ENCODE data around the gene CXXC5. TPM values are rescaled to one million over a fixed set of nuclear protein-coding genes. Genes with fewer than 3 reads are reported as not detected.

CXXC5 gene
- total RNA-seq, 1 experiment from 2014 or later: 46.9 TPM

DNA sequence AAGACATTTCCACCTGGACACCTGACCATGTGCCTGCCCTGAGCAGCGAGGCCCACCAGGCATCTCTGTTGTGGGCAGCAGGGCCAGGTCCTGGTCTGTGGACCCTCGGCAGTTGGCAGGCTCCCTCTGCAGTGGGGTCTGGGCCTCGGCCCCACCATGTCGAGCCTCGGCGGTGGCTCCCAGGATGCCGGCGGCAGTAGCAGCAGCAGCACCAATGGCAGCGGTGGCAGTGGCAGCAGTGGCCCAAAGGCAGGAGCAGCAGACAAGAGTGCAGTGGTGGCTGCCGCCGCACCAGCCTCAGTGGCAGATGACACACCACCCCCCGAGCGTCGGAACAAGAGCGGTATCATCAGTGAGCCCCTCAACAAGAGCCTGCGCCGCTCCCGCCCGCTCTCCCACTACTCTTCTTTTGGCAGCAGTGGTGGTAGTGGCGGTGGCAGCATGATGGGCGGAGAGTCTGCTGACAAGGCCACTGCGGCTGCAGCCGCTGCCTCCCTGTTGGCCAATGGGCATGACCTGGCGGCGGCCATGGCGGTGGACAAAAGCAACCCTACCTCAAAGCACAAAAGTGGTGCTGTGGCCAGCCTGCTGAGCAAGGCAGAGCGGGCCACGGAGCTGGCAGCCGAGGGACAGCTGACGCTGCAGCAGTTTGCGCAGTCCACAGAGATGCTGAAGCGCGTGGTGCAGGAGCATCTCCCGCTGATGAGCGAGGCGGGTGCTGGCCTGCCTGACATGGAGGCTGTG, 32.4 kb downstream of the CXXC5 start:
- no peak for DNase-seq (ENCODE audit: low spot score)

DNA sequence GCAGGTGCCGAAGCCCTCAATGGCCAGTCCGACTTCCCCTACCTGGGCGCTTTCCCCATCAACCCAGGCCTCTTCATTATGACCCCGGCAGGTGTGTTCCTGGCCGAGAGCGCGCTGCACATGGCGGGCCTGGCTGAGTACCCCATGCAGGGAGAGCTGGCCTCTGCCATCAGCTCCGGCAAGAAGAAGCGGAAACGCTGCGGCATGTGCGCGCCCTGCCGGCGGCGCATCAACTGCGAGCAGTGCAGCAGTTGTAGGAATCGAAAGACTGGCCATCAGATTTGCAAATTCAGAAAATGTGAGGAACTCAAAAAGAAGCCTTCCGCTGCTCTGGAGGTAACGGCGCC, 32.9 kb downstream of the CXXC5 start:
- DNase-seq (ENCODE audit: low spot score): no peak

DNA sequence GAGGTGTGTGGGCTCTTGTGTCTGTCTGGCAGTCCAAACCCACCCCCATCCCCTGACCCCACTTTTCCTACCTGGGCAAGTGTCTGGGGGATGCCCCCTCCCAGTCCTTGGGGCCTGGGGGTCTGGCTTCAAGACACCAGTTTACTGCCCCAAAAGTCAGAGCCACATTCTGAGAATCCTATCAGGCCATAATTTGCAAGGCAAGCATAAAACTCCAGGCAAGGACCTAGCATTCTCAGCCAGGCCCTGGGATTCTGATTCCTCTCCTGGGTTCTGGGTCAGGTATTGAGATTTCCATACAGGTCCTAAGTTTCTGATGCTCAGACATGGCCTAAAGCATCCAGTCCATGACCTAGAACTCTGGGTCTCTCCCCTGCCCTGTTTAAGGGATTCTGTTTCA, 33.3 kb downstream of the CXXC5 start:
- no peak for DNase-seq (ENCODE audit: low spot score)

DNA sequence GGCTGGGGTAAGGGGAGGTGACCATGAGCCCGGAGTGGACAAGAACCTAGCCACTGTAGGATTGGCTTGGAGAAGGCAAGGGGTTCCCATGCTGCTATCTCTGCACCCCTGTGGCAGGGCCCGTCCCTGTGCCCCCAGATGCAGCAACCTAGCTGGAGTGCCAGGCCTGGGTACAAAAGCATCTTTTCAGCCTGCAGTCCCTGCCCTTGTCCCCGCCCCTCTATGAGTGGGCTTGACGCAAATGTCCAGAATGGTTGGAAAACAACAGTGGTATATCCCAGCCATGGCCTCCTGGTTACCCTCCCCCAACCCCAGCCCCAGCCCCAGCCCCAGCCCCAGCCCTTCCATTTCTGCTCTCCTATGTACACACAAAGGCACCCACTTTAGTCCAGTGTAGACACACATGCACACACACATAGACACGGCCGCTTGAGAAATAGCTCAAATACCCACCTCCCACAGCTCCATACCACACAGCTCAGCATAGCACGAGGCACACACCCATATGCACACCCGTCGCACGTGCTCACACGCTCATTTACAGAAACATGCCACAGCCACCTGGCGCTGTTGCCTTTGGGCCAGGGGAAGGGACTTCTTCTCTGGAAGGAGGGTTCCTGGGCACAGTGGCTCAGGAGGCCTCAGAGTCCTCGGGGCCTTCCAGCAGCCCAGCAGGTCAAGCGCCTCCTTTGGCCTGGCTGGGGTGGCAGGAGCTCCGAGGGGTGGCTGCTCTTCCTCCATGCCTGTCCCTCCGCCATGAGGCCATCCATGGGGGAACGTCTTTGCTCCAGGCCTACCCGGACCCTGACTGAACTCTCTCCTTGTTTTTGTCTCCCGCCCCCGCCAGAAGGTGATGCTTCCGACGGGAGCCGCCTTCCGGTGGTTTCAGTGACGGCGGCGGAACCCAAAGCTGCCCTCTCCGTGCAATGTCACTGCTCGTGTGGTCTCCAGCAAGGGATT, 34.1 kb downstream of the CXXC5 start:
- DNase-seq (ENCODE audit: low spot score): no peak

DNA sequence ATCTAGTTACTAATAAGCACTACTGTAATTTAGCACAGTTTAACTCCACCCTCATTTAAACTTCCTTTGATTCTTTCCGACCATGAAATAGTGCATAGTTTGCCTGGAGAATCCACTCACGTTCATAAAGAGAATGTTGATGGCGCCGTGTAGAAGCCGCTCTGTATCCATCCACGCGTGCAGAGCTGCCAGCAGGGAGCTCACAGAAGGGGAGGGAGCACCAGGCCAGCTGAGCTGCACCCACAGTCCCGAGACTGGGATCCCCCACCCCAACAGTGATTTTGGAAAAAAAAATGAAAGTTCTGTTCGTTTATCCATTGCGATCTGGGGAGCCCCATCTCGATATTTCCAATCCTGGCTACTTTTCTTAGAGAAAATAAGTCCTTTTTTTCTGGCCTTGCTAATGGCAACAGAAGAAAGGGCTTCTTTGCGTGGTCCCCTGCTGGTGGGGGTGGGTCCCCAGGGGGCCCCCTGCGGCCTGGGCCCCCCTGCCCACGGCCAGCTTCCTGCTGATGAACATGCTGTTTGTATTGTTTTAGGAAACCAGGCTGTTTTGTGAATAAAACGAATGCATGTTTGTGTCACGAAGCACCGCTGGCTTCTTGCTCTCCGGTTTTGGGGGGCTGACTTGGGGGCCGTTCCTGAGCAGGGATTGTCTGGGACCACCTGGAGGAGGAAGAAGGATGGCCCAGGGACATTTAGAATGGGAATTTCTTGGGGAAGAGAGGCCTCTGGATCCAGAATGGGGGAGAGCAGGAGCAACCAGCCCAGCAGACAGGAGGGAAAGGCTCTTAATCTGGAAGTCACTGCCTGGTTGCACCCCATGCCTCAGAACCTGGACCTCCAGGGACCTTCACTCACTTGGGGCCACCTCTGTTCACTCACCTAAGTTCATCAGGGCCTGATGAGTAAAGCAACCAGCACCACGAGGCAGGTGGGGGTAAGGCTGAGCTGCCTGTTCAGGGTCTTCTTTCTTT, 35.4 kb downstream of the CXXC5 start:
- no peak for DNase-seq (ENCODE audit: low spot score)

DNA sequence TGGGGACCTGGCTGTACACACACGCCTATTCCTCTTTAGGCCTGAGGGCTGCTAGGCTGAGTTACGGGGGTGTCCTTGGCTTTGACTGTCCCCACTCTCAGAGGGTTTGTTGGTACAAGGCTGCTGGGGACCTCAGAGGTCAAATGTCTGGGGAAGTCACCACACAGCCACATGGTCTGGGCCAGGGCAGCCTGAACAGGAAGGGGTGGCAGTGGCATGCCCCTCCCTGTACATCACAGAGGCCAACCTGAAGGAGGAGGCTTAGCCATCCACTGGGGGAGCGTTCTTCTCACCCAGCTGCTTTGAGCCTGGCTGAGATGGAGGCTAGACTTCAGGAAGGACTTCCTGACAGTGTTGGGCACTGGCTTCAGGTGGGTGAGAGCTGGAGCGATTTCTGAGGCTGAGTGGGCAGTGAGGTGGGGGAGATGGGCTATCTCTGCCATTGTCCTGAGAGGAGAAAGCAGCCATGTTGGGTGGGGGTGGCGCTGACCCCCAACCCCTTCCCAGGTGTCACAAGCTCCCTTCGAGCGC, 36.3 kb downstream of the CXXC5 start:
- no peak for DNase-seq (ENCODE audit: low spot score)

DNA sequence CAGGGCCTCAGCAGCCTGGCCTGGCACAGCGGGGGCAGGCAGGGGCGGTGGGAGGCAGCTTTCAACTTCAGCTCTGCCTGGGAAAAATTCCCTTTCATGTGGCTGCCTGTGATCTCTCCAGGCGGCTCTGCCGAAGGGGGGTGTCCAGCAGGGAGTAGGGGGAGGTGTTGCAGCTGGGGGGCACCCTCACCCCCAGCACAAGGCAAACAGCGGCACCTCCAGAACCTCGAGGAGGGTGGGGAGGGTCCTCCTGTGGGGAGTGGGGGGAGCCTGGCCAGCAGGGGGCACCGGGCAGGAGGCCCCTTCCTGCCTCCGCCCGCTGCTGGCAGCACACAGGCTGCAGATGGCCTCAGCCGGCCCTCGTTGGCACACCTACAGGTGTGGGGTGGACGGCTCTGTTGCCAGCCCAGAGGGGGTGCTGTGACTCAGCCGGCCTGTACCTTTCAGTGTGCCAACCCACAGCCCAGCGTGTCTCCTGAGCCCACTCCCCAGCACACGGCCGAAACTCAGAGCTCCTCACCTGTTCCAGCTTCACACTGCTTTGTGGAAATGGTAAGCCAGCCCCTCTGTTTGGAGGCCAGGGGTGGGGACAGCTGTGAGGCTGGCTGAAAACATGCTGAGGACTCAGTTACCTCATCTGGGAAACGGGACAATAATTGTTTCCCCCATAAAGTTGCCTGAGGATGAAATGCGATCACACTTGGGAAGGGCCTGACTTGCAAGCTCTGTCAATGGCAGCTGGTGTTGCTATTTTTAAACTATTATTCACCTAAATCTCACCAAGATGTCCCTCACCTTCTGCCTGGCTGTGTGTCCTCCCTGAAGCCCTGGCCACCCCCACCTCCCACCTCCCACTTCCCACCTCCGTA, 37.0 kb downstream of the CXXC5 start:
- DNase-seq (ENCODE audit: low spot score): no peak

DNA sequence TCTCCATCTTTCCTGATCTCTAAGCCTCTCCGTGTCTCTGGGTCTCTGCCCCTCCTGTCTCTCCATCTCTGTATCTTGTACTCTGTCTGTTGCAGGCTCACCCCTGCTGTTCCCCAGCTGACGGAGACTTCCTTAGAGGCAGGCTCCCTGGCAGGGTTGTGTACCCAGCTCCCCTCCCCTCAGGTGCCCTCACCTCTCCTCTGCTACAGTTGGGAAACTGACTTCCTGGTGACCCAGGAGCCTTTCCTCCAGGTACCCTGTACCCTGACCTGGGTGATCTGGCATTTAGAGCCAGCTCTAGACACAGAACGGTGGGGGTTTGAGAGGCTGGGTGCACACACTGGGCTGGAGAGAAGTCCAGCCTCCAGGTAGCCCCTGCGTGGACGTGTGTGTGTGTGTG, 37.7 kb downstream of the CXXC5 start:
- DNase-seq (ENCODE audit: low spot score): no peak

DNA sequence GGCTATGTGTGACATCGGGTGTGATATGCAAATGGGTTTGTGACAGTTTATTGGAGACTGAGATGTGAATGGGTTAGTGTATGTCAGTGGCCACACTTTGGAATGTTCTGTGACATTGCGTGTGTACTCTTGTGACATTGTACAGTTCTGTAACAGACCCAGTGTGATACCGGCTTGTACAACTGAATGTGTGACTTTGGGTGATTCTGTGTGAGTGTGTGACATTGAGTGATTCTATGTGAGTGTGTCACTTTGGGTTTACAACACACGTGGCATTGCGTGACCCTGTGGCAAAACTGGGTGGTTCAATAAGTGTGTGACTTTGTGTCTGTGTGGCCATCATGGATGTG, 38.2 kb downstream of the CXXC5 start:
- no peak for DNase-seq (ENCODE audit: low spot score)

DNA sequence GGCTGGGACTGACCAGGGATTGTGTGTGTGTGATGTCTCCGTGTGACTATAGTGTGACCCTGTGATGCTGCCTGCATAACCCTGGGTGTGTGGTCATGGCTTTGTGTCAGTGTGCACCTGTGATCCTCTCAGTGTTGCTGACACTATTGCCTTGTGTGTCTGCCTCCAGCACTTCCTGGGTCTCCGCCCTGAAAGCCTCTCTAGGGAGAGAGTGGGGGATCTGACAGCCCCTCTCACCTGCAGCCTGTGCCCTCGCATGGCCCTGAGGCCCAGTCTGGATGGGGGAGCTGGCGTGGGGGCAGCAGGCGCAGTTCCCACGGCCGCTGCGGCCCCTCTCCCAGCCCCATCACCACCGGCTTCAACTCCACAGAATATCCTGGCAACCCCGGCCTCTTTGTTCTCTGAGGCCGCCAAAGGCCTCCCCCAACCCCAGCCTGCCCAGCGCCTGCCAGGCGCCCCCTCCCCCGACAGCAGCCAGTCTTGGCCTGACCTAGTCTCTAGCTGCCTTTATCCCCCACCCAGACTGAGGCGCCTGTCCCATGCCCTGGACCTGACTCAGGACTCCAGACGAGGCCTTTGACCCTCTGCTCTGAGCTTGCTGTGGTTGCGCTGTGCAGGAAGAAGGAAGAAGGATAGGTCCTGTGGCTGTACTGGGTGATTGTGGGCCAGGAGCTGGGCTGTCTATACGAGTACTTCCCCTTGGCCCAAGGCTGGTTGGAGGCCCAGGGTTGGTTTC, 38.7 kb downstream of the CXXC5 start:
- DNase-seq (ENCODE audit: low spot score): no peak

DNA sequence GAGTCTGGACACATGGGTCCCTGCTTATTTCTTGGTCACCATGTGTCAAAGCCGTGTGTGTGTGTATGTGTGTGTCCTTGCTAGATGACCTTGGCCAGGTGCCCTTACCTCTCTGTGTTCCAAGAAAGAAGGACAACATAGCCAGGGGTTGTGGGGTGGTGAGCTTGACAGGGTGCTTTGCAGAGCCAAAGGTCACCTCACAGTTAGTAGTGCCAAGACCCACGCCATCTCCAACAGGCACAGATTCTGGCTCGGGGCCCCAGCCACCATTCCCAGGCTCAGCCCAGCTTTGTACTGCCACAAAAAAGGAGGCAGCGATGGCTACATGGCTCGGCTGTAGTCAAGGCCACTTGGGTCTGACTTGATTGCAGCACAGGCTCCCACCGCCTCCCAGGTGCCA, 39.5 kb downstream of the CXXC5 start:
- no peak for DNase-seq (ENCODE audit: low spot score)

DNA sequence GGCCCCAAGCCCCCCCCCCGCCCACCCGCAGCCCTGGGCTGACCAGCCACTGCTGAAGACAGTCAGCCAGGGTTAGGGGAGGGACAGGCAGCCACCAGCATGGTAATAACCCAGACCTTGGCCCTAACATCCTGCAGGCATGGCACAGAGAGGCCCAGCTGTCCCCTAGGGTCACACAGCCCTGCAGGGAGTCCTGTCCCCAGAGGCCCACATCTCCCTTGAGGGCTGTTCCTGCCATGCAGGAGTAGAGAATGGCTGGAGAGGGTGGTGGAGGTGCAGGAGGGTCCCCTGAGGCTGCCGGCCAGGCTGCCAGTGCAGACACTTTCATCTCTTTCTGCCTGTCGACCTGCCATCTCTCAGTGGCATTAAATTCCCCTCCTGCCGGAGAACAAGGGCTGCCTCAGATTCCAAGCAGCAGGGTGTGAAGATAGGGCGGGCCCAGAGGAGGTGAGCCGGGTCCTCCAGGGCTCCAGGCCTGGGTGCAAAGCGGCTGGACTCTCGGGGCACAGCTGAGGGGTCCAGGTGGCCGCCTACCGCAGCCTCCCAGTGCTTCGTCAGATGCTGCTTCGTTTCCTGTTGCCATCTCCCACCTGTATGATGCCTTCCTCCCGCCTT, 40.0 kb downstream of the CXXC5 start:
- no peak for DNase-seq (ENCODE audit: low spot score)

DNA sequence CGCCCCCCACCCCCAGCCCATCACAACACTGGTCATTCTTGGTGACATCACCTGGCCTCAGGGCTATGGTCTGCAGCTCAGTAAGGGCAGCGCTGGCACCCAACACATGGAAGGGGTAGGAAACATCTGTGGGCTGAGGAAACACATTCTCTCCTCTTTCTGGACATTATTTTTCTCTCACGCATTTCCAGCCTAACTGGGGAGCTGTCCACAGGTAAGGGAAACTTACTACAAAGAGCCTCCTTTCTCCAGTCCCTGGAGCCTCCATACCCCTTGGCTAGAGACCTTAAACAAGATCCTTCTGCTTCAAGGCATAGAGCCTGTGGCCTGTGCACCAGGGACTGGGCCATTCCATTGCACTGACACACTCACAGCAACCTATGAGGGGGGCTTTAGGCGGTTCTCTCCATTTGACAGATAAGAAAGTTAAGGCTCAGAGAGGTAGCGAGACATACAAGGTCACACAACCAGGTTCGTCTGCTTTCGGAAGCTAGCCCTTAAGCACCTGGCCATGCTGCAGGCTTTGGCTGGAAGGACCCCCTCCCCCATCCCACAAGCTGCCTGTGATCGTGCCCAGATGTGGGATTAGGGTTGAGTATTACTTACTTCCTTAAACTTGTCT, 40.7 kb downstream of the CXXC5 start:
- no peak for DNase-seq (ENCODE audit: low spot score)

DNA sequence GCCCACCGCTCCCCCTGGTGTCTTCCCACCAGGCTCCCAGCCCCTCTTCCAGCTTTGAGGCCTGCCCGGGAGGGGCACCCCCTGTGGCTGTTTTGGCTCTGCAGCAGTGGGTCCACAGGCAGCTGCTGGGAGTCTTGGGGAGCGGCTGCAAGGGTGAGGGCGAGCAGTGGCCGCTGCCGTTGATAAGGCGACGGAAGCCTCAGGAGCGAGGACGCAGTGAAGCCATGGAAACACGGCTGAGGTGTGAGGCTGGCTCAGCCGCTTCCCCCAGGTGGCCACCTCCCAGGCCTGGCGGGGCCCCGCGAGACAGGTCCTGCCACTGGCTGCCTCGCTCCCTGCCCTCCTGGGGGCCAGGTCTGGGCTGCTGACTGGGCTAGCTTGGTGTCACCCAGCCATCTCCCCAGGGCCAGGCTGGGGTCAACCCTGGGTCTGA, 41.5 kb downstream of the CXXC5 start:
- no peak for DNase-seq (ENCODE audit: low spot score)

DNA sequence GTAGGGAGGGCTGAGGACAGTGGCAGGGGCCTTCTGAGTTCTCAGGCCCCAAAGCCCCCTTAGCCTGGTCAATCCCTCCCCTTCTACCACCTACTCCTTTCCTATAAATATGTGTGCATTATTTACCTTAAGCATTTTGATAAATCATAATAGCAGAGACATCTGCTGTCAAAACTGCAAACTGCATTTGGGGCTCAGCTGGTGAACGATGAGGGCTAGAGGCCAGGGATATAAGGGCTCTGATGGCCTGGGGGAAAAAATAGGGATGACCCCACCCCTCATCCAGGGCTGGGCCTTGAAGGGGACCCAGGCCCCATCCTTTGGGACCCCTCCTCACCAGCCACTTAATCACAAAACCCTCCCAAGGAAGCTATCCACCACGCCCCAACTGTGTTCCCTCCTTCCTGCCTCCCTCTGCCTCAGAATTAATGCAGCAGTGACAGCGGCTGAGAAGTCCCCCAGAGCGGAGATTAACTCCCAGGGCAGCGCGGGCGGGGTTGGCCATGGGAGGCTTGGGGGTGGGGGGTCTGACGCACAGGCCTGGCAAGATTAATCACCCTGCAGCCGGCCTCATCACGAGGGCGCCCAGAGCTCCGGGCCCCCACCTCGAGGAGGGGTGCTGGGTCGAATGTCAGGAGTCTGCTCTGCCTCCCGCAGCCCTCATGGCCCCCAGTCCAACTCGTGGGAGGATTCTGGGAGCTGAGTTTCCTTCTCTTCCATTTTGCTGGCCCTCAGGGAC, 42.1 kb downstream of the CXXC5 start:
- DNase-seq (ENCODE audit: low spot score): no peak

DNA sequence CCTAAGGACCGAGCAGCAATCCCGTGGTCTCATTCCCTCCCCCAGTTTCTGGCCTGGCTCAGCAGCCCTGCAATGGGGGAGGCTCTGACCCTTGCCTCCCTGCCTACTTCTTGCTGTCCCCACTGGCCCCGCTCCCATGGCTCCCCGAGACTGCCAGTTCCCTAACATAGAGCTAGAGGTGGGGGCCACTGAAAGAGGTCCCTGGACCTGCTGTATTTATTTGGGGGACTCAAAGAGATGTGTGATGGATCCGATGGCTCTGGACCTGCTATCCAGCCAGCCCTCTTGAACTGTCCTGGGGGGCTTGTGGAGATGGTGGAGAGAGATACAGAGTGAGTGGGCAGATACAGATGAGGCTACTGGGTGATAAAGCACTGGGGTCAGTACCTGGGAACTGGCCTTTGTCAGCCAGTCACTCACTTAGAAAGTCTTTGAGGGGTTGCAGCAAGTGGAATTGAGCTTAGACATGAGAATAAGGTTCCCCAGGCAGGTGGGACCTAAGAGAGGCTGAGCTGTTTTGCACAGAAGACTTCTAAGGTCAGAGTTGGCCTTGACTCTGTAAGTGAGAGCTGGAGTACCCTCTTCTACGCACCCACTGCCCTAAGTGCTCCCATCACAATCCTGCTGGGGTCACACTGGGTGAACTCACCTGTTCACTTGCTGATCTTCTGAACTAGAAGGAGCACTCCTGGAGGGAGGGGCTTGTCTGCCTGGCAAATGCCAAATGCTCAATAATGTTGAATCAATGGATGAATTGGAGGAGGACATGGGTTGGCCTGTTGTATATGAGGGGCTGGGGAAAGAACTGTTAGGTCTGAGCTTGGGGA, 42.9 kb downstream of the CXXC5 start:
- DNase-seq (ENCODE audit: low spot score): no peak

DNA sequence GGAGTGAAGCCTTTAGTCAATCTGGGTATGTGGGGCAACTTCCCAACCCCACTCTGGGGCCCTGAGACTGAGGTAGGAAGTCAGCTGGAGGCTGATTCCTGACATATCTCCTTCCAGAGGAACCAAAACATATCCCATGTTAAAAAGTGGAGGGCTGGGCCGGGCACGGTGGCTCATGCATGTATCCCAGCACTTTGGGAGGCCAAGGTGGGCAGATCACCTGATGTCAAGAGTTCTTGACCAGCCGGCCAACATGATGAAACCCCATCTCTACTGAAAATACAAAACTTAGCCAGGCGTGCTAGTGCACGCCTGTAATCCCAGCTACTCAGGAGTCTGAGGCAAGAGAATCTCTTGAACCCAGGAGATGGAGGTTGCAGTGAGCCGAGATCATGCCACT, 44.0 kb downstream of the CXXC5 start:
- no peak for DNase-seq (ENCODE audit: low spot score)

All from H4 (cell line).